ENCODE data around the gene CLMN. TPM values are rescaled to one million over a fixed set of nuclear protein-coding genes. Genes with fewer than 3 reads are reported as not detected.

Gene CLMN
- total and polyA plus RNA-seq, 2 of the 8 experiments (the other 6 are each of a cell fraction or from before 2014, with no cell fraction given), result 1.6 to 8.2 TPM

DNA sequence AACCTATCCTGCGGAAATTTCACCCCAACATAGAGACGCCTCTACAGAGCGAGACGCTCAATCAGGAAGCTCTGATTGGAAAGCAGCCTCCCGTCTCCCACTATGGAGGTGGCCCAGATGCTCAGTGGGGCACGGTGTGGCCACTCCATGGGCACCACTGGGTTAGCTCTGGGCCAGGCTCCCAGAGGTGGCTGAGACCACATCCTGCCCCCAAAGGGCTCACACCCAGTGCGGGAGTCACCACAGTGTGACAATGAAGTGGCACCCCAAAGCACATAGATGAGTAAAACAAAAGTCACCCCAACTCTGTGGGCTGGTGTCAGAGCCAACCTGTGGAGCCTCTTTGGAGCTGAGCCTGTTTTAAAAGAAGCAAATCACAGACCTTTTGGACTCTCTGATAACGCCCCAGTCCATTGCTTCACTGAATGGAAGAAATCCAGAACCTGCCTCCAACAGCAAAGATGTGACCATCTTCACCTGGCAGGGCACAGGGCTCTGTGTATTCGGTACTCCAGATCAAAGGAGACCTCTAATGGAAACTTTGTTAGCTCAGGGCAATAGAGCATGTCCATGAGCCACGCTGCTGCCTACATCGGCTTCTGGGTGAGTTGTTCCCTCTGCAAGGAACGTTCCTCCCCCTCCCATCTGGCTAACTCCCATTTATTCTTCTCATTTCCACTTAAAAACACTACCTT is 19.6 kb downstream of the CLMN start (continued):
- no peak for TF ChIP-seq TCF12 (IDR thresholded peaks at IDR 0.05; ENCODE audit: low read depth, low read length)
- TF ChIP-seq BRCA1 (IDR thresholded peaks at IDR 0.05; ENCODE audit: low read depth, low read length), result no peak
- no peak for TF ChIP-seq FOSL1 (IDR thresholded peaks at IDR 0.05; ENCODE audit: insufficient read depth, low read depth, low read length)
- TF ChIP-seq, protein P1, sequence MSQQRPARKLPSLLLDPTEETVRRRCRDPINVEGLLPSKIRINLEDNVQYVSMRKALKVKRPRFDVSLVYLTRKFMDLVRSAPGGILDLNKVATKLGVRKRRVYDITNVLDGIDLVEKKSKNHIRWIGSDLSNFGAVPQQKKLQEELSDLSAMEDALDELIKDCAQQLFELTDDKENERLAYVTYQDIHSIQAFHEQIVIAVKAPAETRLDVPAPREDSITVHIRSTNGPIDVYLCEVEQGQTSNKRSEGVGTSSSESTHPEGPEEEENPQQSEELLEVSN (IDR thresholded peaks at IDR 0.05), result no peak

Data from H1 (cell line).